Stimulated activated CD8-positive, alpha-beta memory T cell treated with anti-CD3 and anti-CD28 coated beads, Interleukin-12 subunit alpha, Interleukin-12 subunit beta, amount 100 ng/mL, for 24 hours (primary cell): Measurements from ENCODE around the gene LRTM1.

Experiments
- DNase-seq: peaks from one replicate; pipeline ENCODE4 v3.0.0-alpha.2; 2020; ENCODE audit errors: extremely low read depth

The LRTM1 gene

DNA sequence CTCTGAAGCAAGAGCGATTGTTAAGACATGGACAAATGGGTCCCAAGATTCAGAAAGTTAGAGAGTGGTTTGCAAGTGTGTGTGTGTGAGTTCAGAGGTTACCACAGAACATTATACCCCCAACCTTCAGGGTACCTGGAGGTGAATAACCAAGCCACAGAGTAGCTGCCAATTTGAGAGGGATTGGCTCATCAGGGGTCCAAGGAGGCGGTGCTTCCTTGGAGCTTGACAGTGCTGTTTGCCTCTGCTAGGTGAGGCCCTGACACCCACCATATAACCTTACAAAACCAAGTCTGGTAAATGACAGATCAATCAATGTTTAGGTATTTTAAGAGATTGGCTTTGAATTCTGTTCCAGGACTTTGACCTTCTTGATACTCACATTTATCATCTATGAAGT lies 35.7 kb downstream of the LRTM1 start:
- no peak for DNase-seq

DNA sequence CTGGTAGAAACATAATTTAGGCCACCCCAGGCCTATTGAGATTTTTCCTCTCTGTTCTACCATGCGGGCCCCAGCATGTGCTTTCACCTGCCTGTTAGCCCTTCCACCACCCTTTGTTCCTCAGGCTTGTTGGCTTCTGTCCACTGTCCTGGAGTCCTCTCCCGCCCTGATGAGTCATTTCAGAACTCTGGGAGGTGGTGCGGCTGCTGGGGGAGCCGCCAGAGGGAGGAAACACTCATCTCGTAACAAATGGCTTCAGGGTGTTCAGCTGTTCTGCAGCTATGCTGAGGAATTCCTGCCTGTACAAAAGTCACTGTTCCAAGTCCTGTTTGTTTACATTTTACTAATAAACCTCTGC lies 36.3 kb downstream of the LRTM1 start:
- no peak for DNase-seq

GRCh38 chr3:54889731-54890130 lies 38.1 kb downstream of the LRTM1 start:
- DNase-seq: no peak

GRCh38 chr3:54888873-54889272 lies 39.0 kb downstream of the LRTM1 start:
- DNase-seq: no peak

GRCh38 chr3:54888162-54888561 lies 39.7 kb downstream of the LRTM1 start:
- DNase-seq: no peak

GRCh38 chr3:54882129-54882833 lies 45.6 kb downstream of the LRTM1 start:
- DNase-seq: no peak

DNA sequence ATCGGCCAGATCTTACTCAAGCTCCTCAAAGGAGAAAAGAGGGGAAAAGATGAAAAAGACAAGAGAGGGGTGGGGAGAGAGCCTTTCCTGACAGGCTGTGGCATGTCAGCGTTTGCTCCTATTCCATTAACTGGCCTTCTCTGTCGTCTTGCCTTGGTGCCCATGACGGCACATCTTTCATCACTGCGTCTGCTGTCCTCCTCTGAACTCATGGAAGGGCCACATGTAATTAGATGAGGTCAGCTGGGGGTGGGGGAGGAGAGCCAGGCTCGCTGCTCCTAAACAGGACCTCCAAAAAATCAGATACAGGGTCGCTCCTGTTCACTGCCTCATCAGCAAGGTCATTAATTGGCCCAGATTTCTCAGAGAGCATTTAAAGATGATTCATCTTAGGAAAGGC lies 49.7 kb downstream of the LRTM1 start:
- DNase-seq: no peak

DNA sequence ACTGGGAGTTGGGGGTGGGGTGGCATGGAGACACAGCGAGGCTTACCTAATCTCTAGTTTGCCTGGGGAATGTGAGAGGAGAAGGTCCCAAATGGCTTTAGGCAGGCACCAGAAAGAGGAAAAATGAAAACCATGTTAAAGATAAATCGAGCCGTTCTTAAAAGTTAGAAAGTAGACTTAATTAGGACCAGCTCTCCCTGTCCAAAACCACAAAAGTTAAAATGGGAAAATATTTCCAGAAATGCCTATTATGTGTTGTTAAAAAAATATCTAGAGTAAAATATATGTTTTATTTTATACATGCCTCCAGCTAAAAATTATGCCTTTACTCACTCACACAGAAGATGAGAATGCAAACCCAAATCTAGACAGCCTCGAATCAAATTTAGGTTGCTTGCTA lies 50.1 kb downstream of the LRTM1 start:
- no peak for DNase-seq

DNA sequence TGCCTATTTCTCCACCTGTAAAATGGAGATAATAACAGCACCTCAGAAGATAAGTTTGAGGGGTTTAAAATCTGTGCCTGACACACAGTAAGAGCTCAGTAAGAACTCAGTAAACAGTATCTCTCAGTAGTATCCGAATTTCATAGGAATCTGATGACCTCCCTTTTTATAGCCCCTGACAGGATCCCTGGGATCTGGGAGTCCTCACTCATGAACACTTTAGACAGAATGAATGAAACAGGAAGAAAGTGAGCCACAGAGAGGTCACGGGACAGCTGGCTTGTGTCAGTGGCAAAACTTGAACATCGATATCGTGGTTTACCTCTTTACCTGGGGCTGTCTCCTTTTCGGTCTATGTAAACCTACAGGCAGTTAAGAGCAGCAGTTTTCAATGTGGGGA lies 51.2 kb downstream of the LRTM1 start:
- no peak for DNase-seq

GRCh38 chr3:54875596-54876268 lies 52.1 kb downstream of the LRTM1 start:
- no peak for DNase-seq

GRCh38 chr3:54874816-54875556 lies 52.9 kb downstream of the LRTM1 start:
- DNase-seq: no peak

DNA sequence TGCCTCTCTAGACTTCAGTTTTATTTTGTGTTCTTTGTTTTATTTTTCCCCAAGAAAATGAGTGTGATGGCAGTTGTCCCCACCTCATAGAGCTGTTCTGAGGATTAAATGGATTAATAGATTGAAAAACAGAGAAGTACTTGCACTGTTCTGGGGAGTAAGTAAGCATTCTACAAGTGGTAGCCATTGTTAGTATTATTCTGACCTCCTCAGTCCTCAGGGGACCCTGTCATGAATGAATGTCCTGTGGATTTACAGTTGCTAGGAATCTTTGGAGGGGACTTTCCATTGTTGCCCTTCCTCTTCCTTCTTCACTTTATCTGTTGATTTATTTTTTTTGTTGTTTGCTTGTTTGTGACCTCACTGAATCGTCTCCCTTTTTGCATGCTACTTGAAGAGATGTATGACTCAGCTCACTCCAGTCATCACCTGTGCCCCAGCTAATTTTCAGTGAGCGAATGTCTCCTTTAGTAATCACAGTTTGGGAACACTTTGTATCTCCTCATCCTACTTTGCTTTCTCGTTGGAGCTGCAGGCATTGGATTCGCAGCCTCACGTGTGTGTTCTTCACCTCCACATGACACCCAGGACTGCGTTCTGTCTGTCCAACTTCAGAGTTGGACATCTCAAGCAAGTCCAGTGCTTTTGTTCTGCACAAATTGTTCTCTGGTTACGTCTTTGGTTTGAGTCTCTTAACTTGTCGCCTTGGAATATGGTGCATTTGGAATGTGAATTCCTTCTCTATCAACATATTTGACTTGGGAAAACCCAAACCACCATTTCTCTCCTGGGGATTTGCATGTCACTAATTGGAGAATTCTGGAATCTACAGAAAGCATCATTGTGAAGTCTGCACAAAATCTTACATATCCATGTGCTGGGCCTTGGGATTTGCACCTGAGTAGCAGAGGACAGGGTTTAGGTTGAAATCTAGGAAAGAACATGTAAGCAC lies 54.5 kb downstream of the LRTM1 start:
- no peak for DNase-seq

- no peak for DNase-seq
Measured at GRCh38 chr3:54871867-54872266, 56.0 kb downstream of the LRTM1 start.

DNA sequence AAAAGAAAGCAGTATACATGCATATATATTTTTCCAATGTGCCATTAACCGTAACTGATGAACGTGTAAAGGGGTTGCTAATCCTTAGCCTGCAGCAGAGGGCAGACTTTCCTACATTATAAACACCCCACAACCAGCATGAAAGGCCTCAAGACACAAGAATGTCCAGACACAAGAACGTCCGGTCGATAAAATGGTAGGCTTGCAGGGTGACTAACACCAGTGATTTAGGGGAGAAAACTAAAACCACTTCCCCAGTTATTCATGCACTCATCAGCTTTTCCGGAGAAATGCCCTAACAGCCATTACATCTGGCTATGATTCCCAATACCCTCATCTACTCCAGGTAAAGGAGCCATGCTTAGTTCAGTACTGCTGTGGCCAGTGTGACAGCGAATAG lies 57.4 kb downstream of the LRTM1 start:
- DNase-seq: no peak
